GM21619 (cell line): ENCODE measurements around the gene UNC119B.

Experiments
- ATAC-seq: cut with Tn5 transposase; IDR thresholded peaks from one replicate; pipeline ENCODE4 v1.9.1; 2021; ENCODE audit not compliant: unreplicated experiment

UNC119B gene

DNA sequence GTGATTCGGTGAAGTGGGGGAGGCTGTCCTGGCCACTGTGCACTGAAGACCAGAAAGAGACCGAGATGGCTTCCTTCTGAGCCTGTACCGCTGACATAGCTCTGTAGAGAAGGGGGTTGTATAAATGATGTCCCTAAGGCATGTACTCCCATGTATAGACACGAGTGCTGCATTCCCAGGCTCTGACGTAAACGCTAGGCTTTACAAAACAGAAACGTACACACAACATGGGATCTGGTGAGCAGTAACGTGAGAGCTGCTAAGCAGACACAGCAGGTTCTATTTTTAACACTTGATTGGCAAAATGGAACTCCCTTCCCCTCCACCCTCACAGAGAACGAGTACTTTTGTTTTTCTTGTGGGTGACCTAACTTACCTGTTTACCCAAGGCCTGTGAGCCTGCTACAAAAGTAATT is 51.3 kb downstream of the UNC119B start:
- ATAC-seq = no peak

DNA sequence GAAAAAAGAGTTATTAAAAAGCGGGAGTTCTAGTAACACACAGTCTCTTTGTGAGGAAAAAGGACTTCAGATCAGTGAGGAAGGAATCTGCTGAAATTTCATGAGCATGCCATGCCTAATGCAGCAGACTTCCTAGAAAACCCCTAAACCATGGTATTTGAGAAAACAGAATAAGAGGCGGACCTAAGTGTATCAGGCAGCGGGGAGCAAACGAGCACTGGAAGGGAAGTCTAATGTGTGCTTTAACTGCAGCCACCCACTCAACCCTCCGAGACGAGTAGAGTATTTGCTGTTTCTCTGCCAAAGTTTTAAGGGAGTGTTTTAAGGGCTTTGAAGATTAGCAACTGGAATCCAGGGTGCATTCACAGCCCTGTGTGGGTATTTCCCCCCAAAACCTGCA is 51.8 kb downstream of the UNC119B start:
- no peak for ATAC-seq

DNA sequence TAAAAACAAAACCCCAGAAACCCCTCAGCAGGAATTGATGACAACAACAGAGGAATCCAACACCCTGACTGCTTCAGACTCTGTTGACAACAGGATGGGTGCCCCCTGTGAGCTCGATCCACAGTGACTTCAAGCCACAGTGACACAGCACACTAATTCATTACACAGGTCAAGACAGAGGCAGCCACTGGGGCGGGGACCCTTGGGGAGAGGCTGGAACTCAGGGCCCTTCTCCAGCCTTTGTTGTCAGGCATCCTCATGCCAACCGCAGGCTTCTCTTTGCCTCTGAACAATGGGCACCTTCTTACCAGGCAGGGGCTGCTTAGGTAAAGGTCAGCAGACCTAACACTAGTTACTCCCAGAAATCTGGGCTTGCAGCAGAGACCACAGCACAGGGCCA is 53.0 kb downstream of the UNC119B start:
- no peak for ATAC-seq

DNA sequence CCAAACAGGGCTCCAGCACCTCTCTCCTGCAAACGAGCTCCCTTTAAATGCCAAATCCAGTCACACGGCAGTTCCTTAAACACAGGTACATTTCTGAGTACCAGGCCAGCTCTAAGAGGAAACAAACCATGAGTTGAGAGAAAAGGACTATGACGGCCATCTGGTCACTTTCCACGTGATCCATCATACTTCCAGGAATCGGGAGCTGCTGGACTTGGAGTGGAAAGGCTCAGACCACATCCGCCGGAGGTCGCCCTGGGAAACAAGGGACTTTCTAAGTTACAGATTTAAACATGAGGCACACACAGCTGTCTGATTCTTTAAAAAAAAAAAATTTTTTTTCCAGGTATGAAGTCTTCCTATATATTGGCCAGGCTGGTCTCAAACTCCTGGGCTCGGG is 54.6 kb downstream of the UNC119B start:
- ATAC-seq = no peak

DNA sequence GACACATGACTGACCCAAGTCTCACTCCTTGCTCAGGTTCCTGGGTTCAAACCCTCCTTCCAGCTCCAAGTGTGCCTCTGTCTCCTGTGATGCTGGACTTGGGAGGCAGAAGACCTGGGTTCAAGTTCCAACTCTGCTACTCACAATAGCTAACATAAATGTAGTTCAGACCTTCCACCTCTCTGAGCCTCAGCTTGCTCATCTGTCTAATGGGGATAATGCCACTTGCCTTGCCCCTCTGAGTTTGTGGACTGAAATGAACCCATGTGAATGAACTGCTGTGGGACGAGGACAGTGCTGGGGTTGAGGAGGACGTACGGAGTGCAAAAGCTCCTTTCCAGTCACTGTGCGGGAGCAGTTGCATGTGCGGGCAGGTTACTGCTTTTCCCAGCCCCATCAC is 56.3 kb downstream of the UNC119B start:
- no peak for ATAC-seq

DNA sequence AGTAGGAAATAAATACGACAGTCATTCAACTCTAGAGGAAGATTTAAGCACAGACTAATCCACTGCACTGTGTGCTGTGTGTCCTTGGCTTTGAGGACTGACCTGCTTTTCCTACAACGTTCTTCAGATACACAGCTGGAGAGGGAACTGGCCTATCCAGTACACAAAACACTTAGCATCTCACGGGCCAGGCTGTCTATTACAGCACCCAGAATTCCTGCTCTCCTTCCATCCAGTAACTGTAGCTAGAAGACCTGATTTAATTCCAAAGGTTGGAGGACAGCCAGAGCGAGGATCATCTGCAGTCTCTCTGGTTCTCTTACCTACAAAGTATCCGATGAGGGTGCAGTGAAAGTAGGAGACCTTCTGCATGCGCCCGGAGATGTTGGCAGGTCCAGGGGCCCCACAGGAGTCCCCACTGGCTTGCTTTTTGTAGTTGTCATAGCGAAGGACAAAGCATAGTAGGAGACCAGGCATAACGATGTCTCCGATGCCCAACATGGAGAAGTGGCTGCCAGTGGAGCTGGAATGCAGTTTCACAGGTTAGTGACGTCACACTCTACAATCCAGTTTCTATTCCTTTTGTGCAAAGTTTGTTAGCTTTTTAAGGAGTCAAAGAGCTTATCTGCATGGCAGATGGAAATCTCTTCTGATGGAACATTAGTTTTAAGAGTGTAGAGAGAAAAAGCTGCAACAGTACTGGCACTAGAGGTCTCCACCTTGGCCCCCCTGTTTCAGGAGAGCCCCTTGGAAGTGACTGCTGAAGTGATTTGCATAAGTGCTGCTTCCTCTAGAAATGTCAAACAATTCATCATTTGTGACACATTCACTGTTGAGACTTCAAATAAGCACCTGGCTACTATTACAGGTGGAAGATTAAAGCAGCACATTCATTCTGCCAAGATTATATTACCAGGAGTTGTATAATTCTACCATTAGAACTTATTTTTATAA is 57.1 kb downstream of the UNC119B start:
- no peak for ATAC-seq

DNA sequence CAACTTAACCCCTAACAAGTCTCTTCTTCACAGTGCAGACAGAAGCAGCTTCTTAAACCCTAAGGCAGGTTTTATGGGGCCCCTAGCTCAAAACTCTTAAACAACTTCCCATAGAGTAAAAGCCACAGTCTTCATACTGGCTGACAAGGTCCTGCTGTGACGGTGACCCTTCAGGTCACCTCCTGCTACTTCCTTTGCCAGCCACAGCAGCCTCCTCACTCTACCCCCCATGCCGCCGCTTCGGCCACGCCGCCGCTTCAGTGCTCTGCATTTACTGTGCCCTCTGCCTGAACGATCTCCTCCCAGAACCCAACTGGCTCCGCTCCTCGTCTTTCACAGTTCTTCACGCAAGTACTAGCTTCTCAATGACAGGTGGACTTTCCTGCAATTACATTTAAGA is 60.8 kb downstream of the UNC119B start:
- no peak for ATAC-seq
